Ascending aorta (tissue), 2 donors: ENCODE data around the gene NR2F6. TPM values are rescaled to one million over a fixed set of nuclear protein-coding genes. Genes with fewer than 3 reads are reported as not detected.

ENCODE experiments used
- DNase-seq, 2 donors: peaks; one replicate each; pipeline ENCODE4 v3.0.0-alpha.2; 2019; ENCODE audit warnings: low spot score in 2 of 2
- H3K27ac ChIP-seq, 2 donors: fragments of 200-600 bp; sonication (generic); one replicate each; pipeline ENCODE4 v1.5.1; 2016 to 2017; ENCODE audit warnings: mild to moderate bottlenecking in 1 of 2
- H3K27me3 ChIP-seq: fragments of 200-600 bp; sonication (generic); one replicate; pipeline ENCODE4 v1.5.1; 2017
- H3K36me3 ChIP-seq, 2 donors: fragments of 200-600 bp; sonication (generic); one replicate each; pipeline ENCODE4 v1.5.1; 2016
- H3K4me1 ChIP-seq, 2 donors: fragments of 200-600 bp; sonication (generic); one replicate each; pipeline ENCODE4 v1.5.1; 2016 to 2017; ENCODE audit warnings: mild to moderate bottlenecking in 1 of 2
- H3K4me3 ChIP-seq, 2 donors: fragments of 200-600 bp; sonication (generic); one replicate each; pipeline ENCODE4 v1.5.1; 2016 to 2017; ENCODE audit warnings: mild to moderate bottlenecking in 1 of 2
- H3K9me3 ChIP-seq, 2 donors: fragments of 200-600 bp; sonication (generic); one replicate each; pipeline ENCODE4 v1.5.1; 2016
- CTCF ChIP-seq, 3 experiments: fragments of 200-600 bp in 2 of 3; fragments of 450-650 bp in 1 of 3; sonication (generic) in 2 of 3; IDR thresholded peaks; one replicate each; pipeline ENCODE4 v1.5.1; 2016 to 2019; ENCODE audit warnings: antibody characterized with exemption in 3 of 3, mild to moderate bottlenecking in 1 of 3, moderate library complexity in 1 of 3
- intact Hi-C: fragments of 100-400 bp; cut with DNase I; formaldehyde crosslinking; loops from one replicate; pipeline ENCODE4 v1.15.1; 2023
- total RNA-seq: library from RNA; depleted of rRNA; stranded (reverse); fragments of >200 nt; gene quantifications from one replicate; pipeline ENCODE4 v1.1.0, GENCODE V29; 2016

Gene NR2F6
- total RNA-seq, 1 donor from 2014 or later, result 181 TPM

GRCh38 chr19:17256130-17256529 lies 10.4 kb upstream of the NR2F6 start:
- intact Hi-C loops, result no loop called here
- Histone ChIP-seq H3K27me3 (no peaks in the 10 kb centered on the region), H3K9me3 (no peaks in the 10 kb centered on the region), H3K27ac (no peak overlapping the region), H3K4me1 (no peaks in the 10 kb centered on the region), H3K36me3 (no peaks in the 10 kb centered on the region), H3K4me3 (no peak overlapping the region)
- no peak for TF ChIP-seq CTCF (IDR thresholded peaks at IDR 0.05)
- DNase-seq, result no peak

GRCh38 chr19:17255150-17255621 lies 9.5 kb upstream of the NR2F6 start:
- intact Hi-C loops, result no loop called here
- no peaks in the 10 kb centered on the region for H3K36me3 ChIP-seq
- no peaks in the 10 kb centered on the region for H3K9me3 ChIP-seq
- no peak for DNase-seq
- H3K4me1 ChIP-seq, result no peaks in the 10 kb centered on the region
- TF ChIP-seq CTCF (IDR thresholded peaks at IDR 0.05), result no peak
- no peak overlapping the region for H3K27ac ChIP-seq
- H3K4me3 ChIP-seq, result no peak overlapping the region
- no peaks in the 10 kb centered on the region for H3K27me3 ChIP-seq

- H3K27ac ChIP-seq, result no peak overlapping the region
- no peak for TF ChIP-seq CTCF (IDR thresholded peaks at IDR 0.05)
- no peak for DNase-seq
- intact Hi-C loops, result no loop called here
- no peaks in the 10 kb centered on the region for H3K4me1 ChIP-seq
- H3K36me3 ChIP-seq, result no peaks in the 10 kb centered on the region
- H3K27me3 ChIP-seq, result no peaks in the 10 kb centered on the region
- H3K4me3 ChIP-seq, result no peak overlapping the region
- H3K9me3 ChIP-seq, result no peaks in the 10 kb centered on the region
These were observed 8.9 kb upstream of the NR2F6 start for GRCh38 chr19:17254636-17255035.

- intact Hi-C loops, result loop anchor here (5.0 kb wide), 1 partner anchor 52 kb away; the partner anchor contains the start of gene ABHD8
- H3K36me3 ChIP-seq, result no peaks in the 10 kb centered on the region
- no peak for TF ChIP-seq CTCF (IDR thresholded peaks at IDR 0.05)
- H3K4me1 ChIP-seq, result peaks cover 0 to 6% of the 10 kb centered on the region in 2 donors
- no peaks in the 10 kb centered on the region for H3K9me3 ChIP-seq
- H3K27me3 ChIP-seq, result no peaks in the 10 kb centered on the region
- no peak overlapping the region for H3K4me3 ChIP-seq
- H3K27ac ChIP-seq, result no peak overlapping the region
- DNase-seq, result no peak
These were observed 4.3 kb upstream of the NR2F6 start for GRCh38 chr19:17249887-17250548.

- no peaks in the 10 kb centered on the region for H3K27me3 ChIP-seq
- DNase-seq, result no peak
- no peaks in the 10 kb centered on the region for H3K9me3 ChIP-seq
- TF ChIP-seq CTCF (IDR thresholded peaks at IDR 0.05), result no peak
- H3K36me3 ChIP-seq, result no peaks in the 10 kb centered on the region
- H3K27ac ChIP-seq, result no peak overlapping the region
- H3K4me1 ChIP-seq, result peaks cover 0 to 11% of the 10 kb centered on the region in 2 donors
- no peak overlapping the region for H3K4me3 ChIP-seq
- intact Hi-C loops, result loop anchor here (5.0 kb wide), 1 partner anchor 54 kb away; the partner anchor contains the start of gene ABHD8
These were observed 2.5 kb upstream of the NR2F6 start for GRCh38 chr19:17248011-17248776.
